Brain microvascular endothelial cell (primary cell): ENCODE measurements around the gene OLA1.

Experiments
- DNase-seq: peaks from one replicate; pipeline ENCODE4 v3.0.0-alpha.2; 2020
- H3K27ac ChIP-seq: fragments of 250-450 bp; sonication (Bioruptor Pico); 2 replicates; pipeline ENCODE4 v1.5.1; 2020; ENCODE audit warnings: mild to moderate bottlenecking, moderate library complexity
- H3K27me3 ChIP-seq: fragments of 250-450 bp; sonication (Bioruptor Pico); replicated peaks from 2 replicates; pipeline ENCODE4 v1.5.1; 2020; ENCODE audit warnings: mild to moderate bottlenecking
- H3K36me3 ChIP-seq: fragments of 250-450 bp; sonication (Bioruptor Pico); replicated peaks from 2 replicates; pipeline ENCODE4 v1.5.1; 2020; ENCODE audit warnings: mild to moderate bottlenecking
- H3K4me3 ChIP-seq: 2 replicates; pipeline ENCODE4 v1.5.1; 2011; ENCODE audit warnings: low read depth, mild to moderate bottlenecking, control low read depth, low read length, moderate library complexity
- in situ Hi-C: cut with HindIII; loops from 2 replicates; pipeline ENCODE4 v1.10.0; 2017; ENCODE audit warnings: low sequenced_read_pairs, low pct_ligation_motif_present
- TF ChIP-seq, protein P1 (sequence below): IDR thresholded peaks from 2 replicates; pipeline ENCODE4 v1.5.1; 2011; ENCODE audit warnings: low read depth, mild to moderate bottlenecking, moderate library complexity, low read length, control low read depth, inconsistent platforms; ENCODE audit errors: missing control alignments

The OLA1 gene

DNA sequence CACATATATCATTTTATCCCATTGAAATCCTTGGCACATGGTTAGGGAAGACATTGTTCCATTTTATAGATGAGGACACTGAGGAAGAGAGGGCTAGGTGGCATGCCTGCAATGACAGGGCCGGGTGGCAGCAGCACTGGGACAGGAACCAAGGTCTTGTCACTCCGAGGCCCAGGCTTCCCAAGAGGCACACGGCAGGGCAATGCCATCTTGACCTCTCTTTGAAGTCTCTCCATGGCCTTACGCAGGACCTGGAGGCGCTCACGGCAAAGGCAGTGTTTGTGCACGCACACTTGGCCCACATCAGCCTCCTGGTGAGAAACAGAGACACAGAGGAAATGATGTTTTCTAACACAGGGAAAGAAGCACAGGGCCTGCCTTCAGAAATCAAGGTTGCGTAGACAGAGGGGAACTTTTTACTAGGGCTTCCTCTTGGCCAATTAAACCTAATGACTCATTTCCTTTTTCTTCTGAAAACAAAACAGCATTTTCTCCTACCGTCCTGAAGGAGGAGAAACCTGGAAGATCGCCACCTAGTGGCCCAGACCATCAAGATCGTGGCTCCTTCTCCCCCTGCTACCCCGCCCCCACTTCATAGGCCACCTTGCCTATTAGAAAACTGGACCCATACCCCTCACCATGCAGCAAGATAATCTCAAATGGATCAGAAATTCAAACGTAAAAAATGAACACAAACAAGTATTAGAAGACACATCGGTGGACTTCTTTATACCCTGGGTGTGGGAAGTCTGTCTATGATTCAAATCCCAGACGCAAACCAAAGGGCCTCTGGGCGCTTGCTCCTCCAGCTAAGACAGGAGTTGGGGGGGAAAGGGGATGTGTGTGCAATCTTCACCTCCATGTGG lies 208.5 kb downstream of the OLA1 start:
- TF ChIP-seq, protein P1, sequence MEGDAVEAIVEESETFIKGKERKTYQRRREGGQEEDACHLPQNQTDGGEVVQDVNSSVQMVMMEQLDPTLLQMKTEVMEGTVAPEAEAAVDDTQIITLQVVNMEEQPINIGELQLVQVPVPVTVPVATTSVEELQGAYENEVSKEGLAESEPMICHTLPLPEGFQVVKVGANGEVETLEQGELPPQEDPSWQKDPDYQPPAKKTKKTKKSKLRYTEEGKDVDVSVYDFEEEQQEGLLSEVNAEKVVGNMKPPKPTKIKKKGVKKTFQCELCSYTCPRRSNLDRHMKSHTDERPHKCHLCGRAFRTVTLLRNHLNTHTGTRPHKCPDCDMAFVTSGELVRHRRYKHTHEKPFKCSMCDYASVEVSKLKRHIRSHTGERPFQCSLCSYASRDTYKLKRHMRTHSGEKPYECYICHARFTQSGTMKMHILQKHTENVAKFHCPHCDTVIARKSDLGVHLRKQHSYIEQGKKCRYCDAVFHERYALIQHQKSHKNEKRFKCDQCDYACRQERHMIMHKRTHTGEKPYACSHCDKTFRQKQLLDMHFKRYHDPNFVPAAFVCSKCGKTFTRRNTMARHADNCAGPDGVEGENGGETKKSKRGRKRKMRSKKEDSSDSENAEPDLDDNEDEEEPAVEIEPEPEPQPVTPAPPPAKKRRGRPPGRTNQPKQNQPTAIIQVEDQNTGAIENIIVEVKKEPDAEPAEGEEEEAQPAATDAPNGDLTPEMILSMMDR, result peak; percentile 92
- Histone ChIP-seq H3K36me3 (no peaks in the 10 kb centered on the region), H3K4me3 (no peak overlapping the region), H3K27me3 (no peaks in the 10 kb centered on the region), H3K27ac (peak overlapping the region; percentile 71)
- in situ Hi-C loops, result no loop called here
- peak; percentile 87 for DNase-seq

- DNase-seq, result no peak
- in situ Hi-C loops, result no loop called here
- Histone ChIP-seq H3K36me3 (no peaks in the 10 kb centered on the region), H3K27me3 (no peaks in the 10 kb centered on the region), H3K27ac (no peak overlapping the region), H3K4me3 (no peak overlapping the region)
- TF ChIP-seq, protein P1, result no peak
Observed at GRCh38 chr2:174038462-174038861, 209.9 kb downstream of the OLA1 start.

- Histone ChIP-seq H3K27ac (no peak overlapping the region), H3K36me3 (no peaks in the 10 kb centered on the region), H3K4me3 (no peak overlapping the region), H3K27me3 (no peaks in the 10 kb centered on the region)
- DNase-seq, result no peak
- in situ Hi-C loops, result no loop called here
- TF ChIP-seq, protein P1, result no peak
Observed at GRCh38 chr2:174036825-174037224, 211.5 kb downstream of the OLA1 start.

- in situ Hi-C loops, result no loop called here
- no peak for DNase-seq
- Histone ChIP-seq H3K4me3 (no peak overlapping the region), H3K36me3 (no peaks in the 10 kb centered on the region), H3K27ac (no peak overlapping the region), H3K27me3 (no peaks in the 10 kb centered on the region)
- TF ChIP-seq, protein P1, result peak; percentile 43
Observed at GRCh38 chr2:174035981-174036742, 212.2 kb downstream of the OLA1 start.

GRCh38 chr2:174035117-174035635 lies 213.2 kb downstream of the OLA1 start:
- DNase-seq, result no peak
- no peaks in the 10 kb centered on the region for H3K27me3 ChIP-seq
- TF ChIP-seq, protein P1, result no peak
- no peak overlapping the region for H3K4me3 ChIP-seq
- no peaks in the 10 kb centered on the region for H3K36me3 ChIP-seq
- in situ Hi-C loops, result no loop called here
- no peak overlapping the region for H3K27ac ChIP-seq
